Erythroblast (primary cell): ENCODE data around the gene ANLN.

Source experiments
- GATA1 ChIP-seq: IDR thresholded peaks from 2 replicates; pipeline ENCODE4 v1.6.1; 2011; ENCODE audit warnings: low read depth, mild to moderate bottlenecking, control low read depth, low read length, moderate library complexity
- POLR2A ChIP-seq: IDR thresholded peaks from 2 replicates; pipeline ENCODE4 v1.6.1; 2011; ENCODE audit warnings: mild to moderate bottlenecking, low read length

DNA sequence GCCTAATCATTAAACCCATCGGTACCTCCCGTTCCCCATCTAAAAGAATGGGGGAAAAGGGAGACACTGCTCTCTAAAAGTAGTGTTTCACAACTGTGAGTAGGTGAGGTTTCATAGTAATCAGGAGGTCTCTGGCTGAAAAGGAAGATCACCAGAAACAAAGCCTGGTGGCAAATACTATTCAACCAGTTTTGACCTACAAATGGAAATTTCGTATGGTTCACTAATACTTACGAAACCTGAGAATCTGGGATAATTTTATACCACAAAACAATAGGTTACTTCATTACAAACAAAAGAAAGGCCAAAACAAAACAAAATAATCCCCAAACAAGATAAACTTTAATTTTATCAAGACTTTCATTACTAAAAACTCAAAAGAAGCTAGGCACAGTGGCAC is 28.4 kb upstream of the ANLN start:
- TF ChIP-seq POLR2A (no peak), GATA1 (no peak)
